Gastrocnemius medialis (tissue), 4 donors: ENCODE results near the gene NUP50. TPM values are rescaled to one million over a fixed set of nuclear protein-coding genes. Genes with fewer than 3 reads are reported as not detected.
"Not testable (repeated sequence)": the region's sequence is repeated elsewhere in the genome, so short reads cannot be mapped to it uniquely, and the experiment has no call there.

ENCODE experiments used
- ATAC-seq, 2 donors: fragments of 150-250 bp; one replicate each; pipeline ENCODE4 v1.9.1; 2016
- DNase-seq, 2 donors: peaks; one replicate each; pipeline ENCODE4 v3.0.0-alpha.2; 2019
- H3K27ac ChIP-seq, 4 donors: fragments of 200-600 bp; sonication (generic); 1 replicate in 1 of 4; 2 replicates in 3 of 4; pipeline ENCODE4 v1.5.1; 2016 to 2018; ENCODE audit warnings: mild to moderate bottlenecking in 2 of 4, moderate library complexity in 1 of 4
- H3K27me3 ChIP-seq, 3 donors: fragments of 200-600 bp; sonication (generic) in 2 of 3; 1 replicate in 1 of 3; 2 replicates in 2 of 3; pipeline versions ENCODE4 v1.5.1 to v1.6.0; 2016 to 2019; ENCODE audit warnings: mild to moderate bottlenecking in 1 of 3, moderate library complexity in 1 of 3
- H3K36me3 ChIP-seq, 2 donors: fragments of 200-600 bp; sonication (generic) in 1 of 2; one replicate each; pipeline ENCODE4 v1.5.1; 2017 to 2018
- H3K4me1 ChIP-seq, 2 donors: fragments of 200-600 bp; sonication (generic) in 1 of 2; one replicate each; pipeline ENCODE4 v1.5.1; 2016 to 2017; ENCODE audit warnings: mild to moderate bottlenecking in 2 of 2
- H3K4me3 ChIP-seq, 4 donors: fragments of 200-600 bp; sonication (generic) in 3 of 4; 1 replicate in 1 of 4; 2 replicates in 3 of 4; pipeline ENCODE4 v1.5.1; 2016 to 2019; ENCODE audit warnings: mild to moderate bottlenecking in 2 of 4
- H3K9me3 ChIP-seq, 3 donors: fragments of 200-600 bp; sonication (generic) in 2 of 3; 1 replicate in 1 of 3; 2 replicates in 2 of 3; pipeline ENCODE4 v1.5.1; 2016 to 2019
- POLR2A ChIP-seq, 2 donors: fragments of 450-650 bp; IDR thresholded peaks; one replicate each; pipeline ENCODE4 v1.6.1; 2017; ENCODE audit warnings: antibody characterized with exemption in 2 of 2, mild to moderate bottlenecking in 2 of 2, moderate library complexity in 2 of 2
- in situ Hi-C, 4 donors: fragments of 200-750 bp; cut with MboI; loops; one replicate each; pipeline versions ENCODE4 v1.15.0 to v1.8.0; 2017; ENCODE audit warnings: low sequenced_read_pairs in 4 of 4
- intact Hi-C: fragments of 100-400 bp; cut with DNase I; formaldehyde crosslinking; loops from one replicate; pipeline ENCODE4 v1.15.1; 2023; ENCODE audit warnings: low total_unique reads
- total RNA-seq, 4 donors: library from RNA; depleted of rRNA; stranded (reverse); fragments of >200 nt; gene quantifications; one replicate each; pipeline versions ENCODE4 v1.1.0 to v1.2.3, GENCODE V29; 2016
- TF ChIP-seq, protein P1 (sequence below), 5 experiments: fragments of 450-650 bp in 3 of 5; fragments of 200-600 bp in 2 of 5; sonication (generic) in 2 of 5; IDR thresholded peaks in 4 of 5; conservative IDR thresholded peaks in 1 of 5; 1 replicate in 4 of 5; 2 replicates in 1 of 5; pipeline ENCODE4 v1.5.1; 2016 to 2019; ENCODE audit warnings: antibody characterized with exemption in 5 of 5, mild to moderate bottlenecking in 3 of 5, moderate library complexity in 3 of 5

NUP50 gene
- total RNA-seq, 4 donors from 2014 or later, result 18.0 to 30.6 (median 26.3) TPM

DNA sequence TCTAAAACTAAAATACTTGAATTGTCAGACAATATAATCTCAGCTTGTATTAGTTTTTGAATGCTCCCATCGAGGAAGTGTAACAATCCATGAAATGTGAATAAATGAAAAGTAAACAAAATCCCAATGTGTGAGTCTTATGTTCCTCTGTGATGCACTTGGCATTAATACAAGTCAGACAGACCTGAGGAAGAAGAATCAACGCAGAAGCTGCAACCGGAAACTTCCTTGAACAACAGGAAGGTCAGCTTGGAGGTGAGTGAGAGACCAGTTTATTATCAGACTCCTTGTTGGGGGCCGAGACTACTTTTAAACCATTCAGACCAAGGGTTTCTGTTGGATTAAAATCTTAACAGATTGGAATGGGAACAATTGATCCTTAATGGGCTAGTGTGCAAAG lies 24.2 kb downstream of the NUP50 start:
- Histone ChIP-seq H3K27ac (no peak overlapping the region), H3K27me3 (no peaks in the 10 kb centered on the region), H3K4me1 (no peaks in the 10 kb centered on the region), H3K4me3 (no peak overlapping the region), H3K9me3 (no peaks in the 10 kb centered on the region), H3K36me3 (peaks cover 0 to 29% of the 10 kb centered on the region in 2 donors)
- ATAC-seq, result no peak
- TF ChIP-seq POLR2A (IDR thresholded peaks at IDR 0.05), result no peak
- TF ChIP-seq, protein P1, sequence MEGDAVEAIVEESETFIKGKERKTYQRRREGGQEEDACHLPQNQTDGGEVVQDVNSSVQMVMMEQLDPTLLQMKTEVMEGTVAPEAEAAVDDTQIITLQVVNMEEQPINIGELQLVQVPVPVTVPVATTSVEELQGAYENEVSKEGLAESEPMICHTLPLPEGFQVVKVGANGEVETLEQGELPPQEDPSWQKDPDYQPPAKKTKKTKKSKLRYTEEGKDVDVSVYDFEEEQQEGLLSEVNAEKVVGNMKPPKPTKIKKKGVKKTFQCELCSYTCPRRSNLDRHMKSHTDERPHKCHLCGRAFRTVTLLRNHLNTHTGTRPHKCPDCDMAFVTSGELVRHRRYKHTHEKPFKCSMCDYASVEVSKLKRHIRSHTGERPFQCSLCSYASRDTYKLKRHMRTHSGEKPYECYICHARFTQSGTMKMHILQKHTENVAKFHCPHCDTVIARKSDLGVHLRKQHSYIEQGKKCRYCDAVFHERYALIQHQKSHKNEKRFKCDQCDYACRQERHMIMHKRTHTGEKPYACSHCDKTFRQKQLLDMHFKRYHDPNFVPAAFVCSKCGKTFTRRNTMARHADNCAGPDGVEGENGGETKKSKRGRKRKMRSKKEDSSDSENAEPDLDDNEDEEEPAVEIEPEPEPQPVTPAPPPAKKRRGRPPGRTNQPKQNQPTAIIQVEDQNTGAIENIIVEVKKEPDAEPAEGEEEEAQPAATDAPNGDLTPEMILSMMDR (IDR thresholded peaks at IDR 0.05 in 4 of 5, conservative IDR thresholded peaks at IDR 0.05 in 1 of 5), result no peak
- intact Hi-C loops, result no loop called here
- in situ Hi-C loops, result no loop called here
- no peak for DNase-seq

DNA sequence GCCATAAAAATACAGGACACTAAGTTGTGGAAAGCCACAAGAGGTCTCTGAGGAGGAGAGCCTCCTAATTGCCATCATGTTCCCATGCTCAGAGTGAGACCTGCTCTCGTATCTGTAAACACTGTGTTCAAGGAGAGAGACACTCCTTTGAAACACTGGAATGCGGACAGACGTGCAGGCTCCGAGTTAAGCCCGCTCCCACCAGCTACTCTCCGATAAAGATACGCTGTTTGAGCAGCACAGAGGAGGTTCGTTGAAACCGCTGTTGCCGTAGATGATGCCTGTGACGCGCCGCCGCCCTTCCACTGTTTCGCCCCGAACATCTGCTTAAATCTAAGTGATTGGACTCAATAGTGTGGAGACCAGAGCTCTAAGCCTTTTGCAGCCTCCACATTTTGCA lies 25.1 kb downstream of the NUP50 start:
- no peak overlapping the region for H3K4me3 ChIP-seq
- peaks cover 0 to 21% of the 10 kb centered on the region in 2 donors for H3K36me3 ChIP-seq
- intact Hi-C loops, result no loop called here
- no peaks in the 10 kb centered on the region for H3K9me3 ChIP-seq
- DNase-seq, result no peak
- TF ChIP-seq, protein P1 (IDR thresholded peaks at IDR 0.05 in 4 of 5, conservative IDR thresholded peaks at IDR 0.05 in 1 of 5), result no peak
- TF ChIP-seq POLR2A (IDR thresholded peaks at IDR 0.05), result no peak
- ATAC-seq, result no peak
- no peaks in the 10 kb centered on the region for H3K4me1 ChIP-seq
- H3K27ac ChIP-seq, result no peak overlapping the region
- in situ Hi-C loops, result no loop called here
- H3K27me3 ChIP-seq, result no peaks in the 10 kb centered on the region

DNA sequence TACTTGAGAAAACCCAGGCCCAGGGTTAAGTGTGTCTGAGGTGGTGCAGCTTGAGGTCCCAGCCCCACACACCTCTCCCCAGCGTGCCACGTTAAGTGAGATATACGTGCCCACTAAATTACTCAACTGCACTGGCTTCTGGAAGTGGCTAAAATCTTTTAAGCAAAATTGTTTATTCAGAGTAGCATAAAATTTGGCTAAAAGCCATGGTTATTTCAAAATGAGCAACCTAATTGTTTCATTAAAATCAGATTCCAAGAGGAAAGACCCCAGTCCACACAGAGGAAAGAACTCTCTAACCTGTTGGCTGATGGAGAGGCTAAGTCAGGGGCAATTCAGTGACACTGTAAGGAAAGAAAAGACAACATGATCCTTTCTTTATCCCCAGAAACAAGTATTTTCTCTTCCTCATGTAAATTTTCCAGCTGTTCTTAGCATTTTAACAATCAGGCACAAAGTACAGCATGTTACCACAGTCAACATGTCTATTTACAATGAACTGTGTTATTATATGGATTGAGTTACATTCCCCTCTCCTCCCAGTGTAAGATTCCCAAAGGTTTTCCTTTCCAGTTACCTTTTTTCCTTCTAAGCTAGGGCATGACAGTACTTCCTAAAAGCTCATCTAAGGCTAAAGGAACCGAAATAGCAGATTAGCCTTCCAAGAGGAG lies 26.6 kb downstream of the NUP50 start:
- no peaks in the 10 kb centered on the region for H3K27me3 ChIP-seq
- no peak for DNase-seq
- peaks cover 0 to 11% of the 10 kb centered on the region in 2 donors for H3K36me3 ChIP-seq
- TF ChIP-seq POLR2A (IDR thresholded peaks at IDR 0.05), result no peak
- ATAC-seq, result no peak
- H3K4me1 ChIP-seq, result no peaks in the 10 kb centered on the region
- in situ Hi-C loops (no loop called here), intact Hi-C loops (no loop called here)
- H3K27ac ChIP-seq, result no peak overlapping the region
- no peaks in the 10 kb centered on the region for H3K9me3 ChIP-seq
- no peak overlapping the region for H3K4me3 ChIP-seq

DNA sequence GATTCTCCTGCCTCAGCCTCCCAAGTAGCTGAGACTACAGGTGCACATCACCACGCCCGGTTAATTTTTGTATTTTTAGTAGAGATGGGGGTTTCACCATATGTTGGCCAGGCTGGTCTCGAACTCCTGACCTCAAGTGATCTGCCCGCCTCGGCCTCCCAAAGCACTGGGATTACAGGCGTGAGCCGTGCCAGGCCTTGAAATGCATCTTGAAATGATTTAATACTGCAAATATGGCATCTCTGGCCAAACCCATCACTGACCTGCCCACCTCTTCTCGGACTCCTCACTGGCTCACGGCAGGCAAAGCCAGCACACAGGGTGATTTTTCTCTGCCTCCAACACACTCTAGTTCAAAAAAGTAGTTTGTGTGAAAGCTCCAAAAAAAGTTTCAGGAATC lies 28.0 kb downstream of the NUP50 start:
- H3K4me3 ChIP-seq, H3K4me1 ChIP-seq, ATAC-seq, H3K9me3 ChIP-seq, H3K27ac ChIP-seq, in situ Hi-C loops, H3K27me3 ChIP-seq, DNase-seq, intact Hi-C loops: not testable (repeated sequence)
- peaks cover 0 to 14% of the 10 kb centered on the region in 2 donors for H3K36me3 ChIP-seq

DNA sequence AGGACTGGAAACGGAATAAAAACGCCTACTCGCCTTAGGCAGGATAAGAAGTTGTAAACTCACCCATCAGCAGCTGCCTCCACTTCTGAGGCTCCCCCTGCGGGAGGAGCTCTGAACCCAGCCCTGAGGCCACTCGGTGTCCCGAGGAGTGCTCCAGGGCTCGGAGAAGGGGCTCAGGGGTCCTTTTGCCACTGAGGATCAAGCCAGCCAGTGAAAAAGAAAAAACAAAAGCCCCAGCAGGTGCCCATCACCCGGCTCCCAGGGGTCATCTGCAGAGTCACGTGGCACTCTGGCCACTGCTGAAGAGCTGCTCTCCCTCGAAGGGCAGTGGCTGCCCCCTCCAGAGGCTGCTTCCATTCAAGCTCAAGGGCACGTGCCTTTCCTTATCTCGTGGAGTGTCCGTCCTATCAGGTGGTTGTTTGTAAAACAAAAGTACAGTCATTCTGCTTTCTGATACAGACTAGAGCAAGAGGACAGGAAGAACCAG lies 29.0 kb downstream of the NUP50 start:
- peaks cover 0 to 24% of the 10 kb centered on the region in 2 donors for H3K36me3 ChIP-seq
- TF ChIP-seq POLR2A (IDR thresholded peaks at IDR 0.05), result no peak
- TF ChIP-seq, protein P1 (IDR thresholded peaks at IDR 0.05 in 4 of 5, conservative IDR thresholded peaks at IDR 0.05 in 1 of 5), result no peak
- intact Hi-C loops, result no loop called here
- no peak overlapping the region for H3K27ac ChIP-seq
- H3K4me1 ChIP-seq, result no peaks in the 10 kb centered on the region
- H3K27me3 ChIP-seq, result no peaks in the 10 kb centered on the region
- H3K9me3 ChIP-seq, result no peaks in the 10 kb centered on the region
- in situ Hi-C loops, result no loop called here
- no peak overlapping the region for H3K4me3 ChIP-seq
- DNase-seq, result no peak
- ATAC-seq, result no peak
